IMR-90 (cell line): Measurements from ENCODE around the gene ACAD9.

Experiments used
- CTCF ChIP-seq: conservative IDR thresholded peaks from 2 replicates; pipeline ENCODE4 v1.5.1; 2012; ENCODE audit warnings: mild to moderate bottlenecking, low read depth, low read length, improper control_type of control experiment
- MXI1 ChIP-seq: IDR thresholded peaks from 2 replicates; pipeline ENCODE4 v1.6.1; 2012; ENCODE audit warnings: low read depth, mild to moderate bottlenecking, low read length, moderate library complexity, borderline replicate concordance
- POLR2A ChIP-seq: IDR thresholded peaks from 2 replicates; pipeline ENCODE4 v1.6.1; 2012; ENCODE audit warnings: mild to moderate bottlenecking, low read depth, low read length
- RAD21 ChIP-seq: IDR thresholded peaks from 2 replicates; pipeline ENCODE4 v1.6.1; 2012; ENCODE audit warnings: low read length, improper control_type of control experiment
- RCOR1 ChIP-seq: IDR thresholded peaks from 2 replicates; pipeline ENCODE4 v1.6.1; 2012; ENCODE audit warnings: mild to moderate bottlenecking, low read length, improper control_type of control experiment; ENCODE audit not compliant: insufficient replicate concordance

GRCh38 chr3:128846486-128846891, 32.9 kb upstream of the ACAD9 start:
- TF ChIP-seq CTCF: no peak
- no peak for TF ChIP-seq RCOR1
- no peak for TF ChIP-seq POLR2A
- no peak for TF ChIP-seq MXI1
- no peak for TF ChIP-seq RAD21
